Hindlimb muscle (tissue), 1 donor: ENCODE data around the gene CSRNP3. TPM values are rescaled to one million over a fixed set of nuclear protein-coding genes. Genes with fewer than 3 reads are reported as not detected.
A peak's percentile ranks its signal among the peaks of the same experiment; 100 is the strongest.

Source experiments
- DNase-seq: peaks from one replicate; pipeline ENCODE4 v3.0.0-alpha.2; 2013
- polyA plus RNA-seq: library from polyadenylated mRNA; unstranded; fragments of 120-200 nt; gene quantifications from one replicate; pipeline ENCODE4 v1.2.1, GENCODE V29; 2013; ENCODE audit not compliant: insufficient read length

Gene CSRNP3
- polyA plus RNA-seq, 1 donor, result 11.2 TPM

DNA sequence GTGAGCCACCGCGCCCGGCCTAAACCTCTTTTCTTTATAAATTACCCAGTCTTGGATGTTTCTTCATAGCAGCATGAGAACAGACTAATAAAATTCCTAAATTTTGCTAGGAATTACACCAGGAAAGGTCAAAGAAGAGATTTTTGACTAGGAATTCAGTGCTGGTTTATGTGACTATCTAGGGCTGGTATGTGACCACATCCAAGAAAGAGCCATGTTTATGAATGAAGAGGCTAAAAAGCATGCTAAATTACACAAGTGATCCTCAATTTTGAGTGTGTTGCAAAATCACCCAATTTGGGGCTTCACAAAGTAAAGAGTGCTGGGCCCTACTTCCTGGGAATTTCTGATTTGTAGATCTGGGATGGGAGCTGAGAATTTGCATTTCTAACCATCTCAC lies 123.6 kb downstream of the CSRNP3 start:
- no peak for DNase-seq

DNA sequence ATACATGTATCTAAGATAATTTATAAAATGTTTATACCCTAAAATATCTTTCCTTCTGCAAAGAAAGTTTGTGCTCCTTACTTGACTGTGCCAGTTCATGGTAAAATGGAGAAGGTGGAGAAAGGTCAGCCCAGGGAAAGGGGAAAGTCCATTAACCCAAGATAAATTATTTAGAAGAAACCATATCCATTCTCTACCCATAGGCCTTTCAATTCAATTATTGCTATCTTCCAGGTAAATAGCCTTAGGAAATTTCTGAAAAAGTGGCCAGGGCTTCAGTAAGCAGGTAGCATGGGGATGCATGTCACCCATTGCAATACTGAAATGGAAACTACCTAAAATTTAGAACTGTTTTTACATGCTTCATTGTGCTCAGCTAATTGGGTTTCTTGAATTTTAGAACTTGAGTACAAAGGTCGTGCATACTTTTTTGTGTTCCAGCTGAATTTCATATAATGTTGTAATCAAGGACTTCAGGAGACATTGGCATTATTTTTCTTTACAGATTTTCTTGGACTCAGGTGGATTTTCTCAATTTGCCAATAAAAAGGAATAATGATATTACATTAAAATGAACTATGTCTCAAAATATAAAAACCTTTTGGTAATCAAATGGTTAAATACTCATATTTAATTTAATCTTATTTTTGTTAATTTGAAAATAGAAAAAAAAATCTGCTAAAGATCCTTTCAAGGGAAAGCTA lies 124.9 kb downstream of the CSRNP3 start:
- DNase-seq, result no peak

GRCh38 chr2:165594935-165595255 lies 125.4 kb downstream of the CSRNP3 start:
- no peak for DNase-seq

DNA sequence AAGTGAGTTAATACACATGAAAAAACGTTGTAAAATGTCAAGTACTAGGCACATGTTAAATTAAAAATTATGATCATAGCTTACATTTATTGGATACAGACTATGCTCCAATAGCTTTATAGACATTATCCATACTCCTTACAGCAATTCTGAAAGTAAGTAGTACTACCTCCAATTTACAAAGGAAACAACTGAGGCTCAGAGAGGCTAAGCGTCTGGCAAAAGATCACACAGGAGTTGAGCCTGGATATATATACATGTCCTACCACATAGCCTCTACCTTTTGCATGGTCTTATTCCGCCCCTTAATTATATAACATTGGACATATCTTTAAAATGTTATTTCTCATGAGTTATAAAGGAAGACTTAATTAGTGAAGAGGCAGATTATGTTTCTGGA lies 127.3 kb downstream of the CSRNP3 start:
- DNase-seq, result no peak

GRCh38 chr2:165601065-165601830 lies 131.8 kb downstream of the CSRNP3 start:
- no peak for DNase-seq

GRCh38 chr2:165601928-165602521 lies 132.5 kb downstream of the CSRNP3 start:
- no peak for DNase-seq

DNA sequence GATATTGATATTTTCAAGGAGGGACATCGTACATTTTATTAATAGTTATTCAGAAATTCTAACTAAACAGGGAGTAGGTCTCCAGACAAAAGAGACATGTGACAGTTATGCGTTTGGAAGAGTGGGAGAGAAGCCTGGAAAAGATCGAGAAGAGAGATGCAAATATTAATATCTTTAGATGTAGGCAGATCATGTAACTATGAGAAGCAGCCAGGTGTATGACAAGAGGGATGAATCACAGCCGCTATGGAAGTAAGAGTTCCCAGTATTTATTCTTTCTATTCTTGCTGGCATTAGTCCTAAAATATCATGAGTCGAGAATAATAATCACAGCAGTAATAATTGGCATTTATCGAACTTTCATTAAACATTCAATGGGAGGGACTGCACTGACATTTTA lies 140.2 kb downstream of the CSRNP3 start:
- DNase-seq, result no peak

- DNase-seq, result no peak
Observed at GRCh38 chr2:165610591-165611029, 141.1 kb downstream of the CSRNP3 start.

DNA sequence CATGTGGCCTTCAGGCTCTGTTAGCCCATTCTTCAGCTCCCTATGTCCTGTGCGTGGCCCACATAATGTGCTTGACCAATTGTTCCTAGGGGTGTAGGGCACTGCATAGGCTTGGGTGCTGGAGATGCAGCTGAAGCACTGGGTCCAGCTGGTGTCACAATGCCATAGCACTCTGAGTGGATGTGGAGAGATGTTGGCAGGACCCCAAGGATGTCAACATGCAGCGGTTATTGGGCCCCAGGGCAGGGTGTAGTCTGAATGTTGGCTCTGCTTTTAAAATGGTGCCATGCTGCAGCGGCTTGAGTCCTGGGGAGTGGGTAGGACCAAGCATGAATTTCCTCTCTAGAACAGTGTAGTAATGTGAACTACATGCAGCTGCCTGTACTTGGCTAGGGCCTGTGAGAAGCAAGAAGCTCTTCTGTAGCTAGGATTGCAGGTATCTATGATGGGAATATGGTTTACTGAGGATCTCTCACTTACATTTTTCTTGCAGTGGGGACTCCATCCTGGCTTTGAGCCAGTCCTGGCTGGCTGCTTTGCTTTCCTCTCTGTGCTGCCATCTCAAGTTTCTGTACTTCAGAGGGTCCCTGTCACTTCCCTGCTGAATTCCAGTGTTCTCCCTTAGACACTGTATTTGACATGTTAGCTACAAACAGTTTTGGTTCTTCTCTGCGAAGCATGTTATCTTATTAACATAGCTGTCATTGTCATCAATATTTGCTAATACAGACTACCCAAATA lies 148.4 kb downstream of the CSRNP3 start:
- no peak for DNase-seq

DNA sequence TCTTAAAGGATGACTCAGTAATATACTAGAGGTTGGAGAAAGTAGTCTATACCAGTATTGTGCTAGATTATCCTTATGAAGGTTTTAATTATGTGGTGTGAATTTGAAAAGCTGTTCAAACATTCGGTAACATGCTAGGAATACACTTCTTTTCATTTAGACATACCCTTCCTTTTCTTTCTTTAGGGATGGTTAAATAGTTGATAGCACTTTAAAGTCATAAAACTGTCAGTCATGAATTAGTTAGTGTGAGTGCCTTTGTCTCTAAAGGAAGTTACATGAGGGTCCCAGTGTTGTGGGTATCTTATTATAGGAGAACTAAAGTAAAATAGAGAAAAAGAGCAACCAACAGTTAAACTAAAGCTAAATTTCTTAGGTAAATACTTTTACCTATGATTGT lies 149.3 kb downstream of the CSRNP3 start:
- DNase-seq, result no peak

DNA sequence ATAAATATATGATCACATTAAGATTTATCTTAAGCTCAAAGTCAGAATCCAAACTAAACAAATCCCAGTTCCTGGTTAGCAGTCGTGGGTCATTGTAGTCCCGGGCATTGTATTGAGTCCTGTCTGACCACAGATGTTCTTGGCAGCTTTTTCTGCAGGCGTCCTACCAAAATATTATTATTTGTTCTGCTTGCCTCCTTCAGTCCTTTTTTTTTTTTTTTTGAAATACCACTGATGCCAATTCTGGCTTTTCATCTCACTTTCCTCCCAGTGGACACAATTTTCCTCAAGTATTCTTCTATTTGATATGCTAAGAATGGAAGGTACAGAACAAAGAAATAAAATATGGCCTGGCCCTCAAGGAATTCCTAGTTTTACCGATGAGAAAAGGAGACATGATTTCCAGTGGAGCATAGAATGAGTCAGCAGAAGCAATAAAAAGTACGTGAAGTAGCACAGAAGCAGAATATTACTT lies 151.6 kb downstream of the CSRNP3 start:
- DNase-seq, result peak; percentile 21

DNA sequence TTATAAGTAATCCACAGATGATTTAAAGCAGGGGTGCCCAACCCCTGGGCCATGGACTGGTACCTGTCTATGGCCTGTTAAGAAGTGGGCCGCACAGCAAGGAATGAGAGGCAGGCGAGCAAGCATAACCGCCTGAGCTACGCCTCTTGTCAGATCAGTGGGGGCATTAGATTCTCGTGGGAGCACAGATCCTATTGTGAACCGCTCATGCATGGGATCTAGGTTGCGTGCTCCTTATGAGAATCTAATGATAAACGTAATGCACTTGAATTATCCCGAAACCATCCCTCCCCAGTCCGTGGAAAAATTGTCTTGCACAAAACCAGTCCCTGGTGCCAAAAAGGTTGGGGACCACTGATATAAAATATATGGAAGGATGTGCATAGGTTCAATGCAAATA lies 153.7 kb downstream of the CSRNP3 start:
- DNase-seq, result no peak

DNA sequence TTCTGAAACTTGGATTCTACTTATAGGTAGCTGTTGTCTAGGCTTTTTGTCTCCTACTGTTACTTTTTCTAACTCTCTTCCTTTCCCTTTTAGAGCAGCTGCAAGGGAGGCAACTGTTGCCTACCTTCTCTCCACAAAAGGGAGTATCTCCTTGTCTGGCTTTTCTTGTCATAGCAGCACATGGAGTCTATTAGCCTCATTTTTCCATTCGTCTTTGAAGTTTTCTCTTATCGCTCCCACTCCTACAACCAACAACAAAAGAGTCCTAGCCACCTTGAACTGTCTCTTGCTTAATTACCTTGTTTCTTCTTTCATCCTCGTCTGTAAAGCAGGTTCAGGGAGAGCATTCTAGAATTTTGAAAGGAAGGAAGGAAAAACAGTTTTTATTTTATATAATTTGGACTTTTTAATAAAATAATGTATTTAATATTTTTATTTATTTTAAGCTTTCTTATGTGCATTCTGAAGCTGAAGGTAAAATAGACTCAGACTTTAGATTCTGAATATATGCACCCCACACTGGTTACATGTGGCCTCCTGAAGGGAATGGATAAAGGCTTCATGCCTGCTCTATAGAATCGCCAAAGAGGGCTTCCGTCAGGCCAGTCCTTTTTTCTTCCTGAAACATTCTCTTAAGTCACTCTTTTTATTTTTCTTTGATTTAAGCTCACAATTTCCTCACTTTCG lies 154.4 kb downstream of the CSRNP3 start:
- no peak for DNase-seq

DNA sequence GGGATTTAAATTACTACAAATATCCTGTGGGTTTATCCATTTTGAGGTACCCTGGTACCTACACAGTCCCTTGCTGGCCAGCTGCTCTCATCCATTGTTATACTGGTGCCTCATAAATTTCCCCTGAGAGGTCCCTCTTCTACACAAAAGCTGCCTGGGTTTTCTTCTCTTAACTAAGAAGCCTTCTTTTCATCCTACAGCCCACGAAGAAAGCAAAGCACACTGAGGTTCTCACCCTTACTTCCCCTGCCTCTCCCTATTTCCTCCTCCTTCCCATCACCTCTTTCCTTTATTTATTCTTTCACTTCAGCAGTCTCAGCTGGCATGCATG lies 154.9 kb downstream of the CSRNP3 start:
- no peak for DNase-seq

DNA sequence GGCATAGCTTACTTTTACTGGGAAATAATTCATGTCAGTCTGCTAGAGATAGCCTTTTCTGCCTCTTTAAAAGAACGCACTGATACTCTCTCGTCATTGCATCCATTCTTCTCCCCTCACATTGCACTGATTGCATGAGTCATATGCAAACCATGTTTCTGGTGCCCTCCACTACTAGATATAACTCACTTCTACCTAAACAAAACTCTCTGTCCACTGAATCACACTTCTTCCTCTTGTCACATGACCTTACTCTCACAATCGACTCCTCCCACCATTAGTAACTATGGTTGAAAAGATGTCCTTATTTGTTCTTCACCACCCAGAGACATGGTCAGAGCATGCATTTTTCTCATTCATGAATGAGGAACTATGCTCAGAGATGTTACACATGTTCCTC lies 158.0 kb downstream of the CSRNP3 start:
- DNase-seq, result no peak

DNA sequence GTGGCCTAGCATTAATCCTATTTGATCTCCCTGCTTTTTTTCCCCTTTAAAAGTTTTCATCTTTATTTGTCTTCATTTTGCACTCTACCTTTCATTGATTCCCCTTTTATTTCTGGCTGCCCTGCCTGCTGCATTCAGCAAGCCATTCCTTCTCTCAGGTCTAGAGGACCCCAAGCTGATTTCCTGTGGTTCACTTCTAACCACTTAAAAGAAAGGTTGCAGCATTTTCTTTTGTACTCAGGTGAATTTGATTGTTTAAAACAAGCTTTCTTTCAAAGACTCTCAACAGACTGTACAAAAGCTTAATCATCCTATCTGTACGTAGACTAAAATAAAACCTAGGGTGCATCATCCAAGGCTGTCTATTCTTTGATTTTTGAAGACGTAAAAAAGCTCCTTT lies 160.3 kb downstream of the CSRNP3 start:
- DNase-seq, result no peak

- no peak for DNase-seq
Observed at GRCh38 chr2:165630236-165630635, 160.7 kb downstream of the CSRNP3 start.

GRCh38 chr2:165631089-165631488 lies 161.6 kb downstream of the CSRNP3 start:
- no peak for DNase-seq

DNA sequence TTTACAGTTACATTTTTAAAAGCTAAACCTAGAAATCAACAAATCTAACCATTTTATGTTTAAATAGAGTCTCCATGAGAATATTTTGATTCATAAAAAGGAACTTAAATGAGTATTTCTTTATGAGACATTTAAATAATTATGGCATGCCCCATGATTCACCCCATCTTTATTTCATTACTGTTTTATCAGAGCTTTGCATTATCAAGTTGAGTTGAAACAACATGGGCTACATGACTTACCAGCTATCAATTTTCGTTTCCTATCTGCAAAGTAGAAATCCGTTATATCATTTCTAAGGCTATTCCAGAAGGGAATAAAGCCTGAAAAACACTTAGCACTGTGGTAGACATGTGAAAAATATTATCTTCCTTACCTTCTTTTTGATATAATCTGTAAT lies 163.1 kb downstream of the CSRNP3 start:
- no peak for DNase-seq

DNA sequence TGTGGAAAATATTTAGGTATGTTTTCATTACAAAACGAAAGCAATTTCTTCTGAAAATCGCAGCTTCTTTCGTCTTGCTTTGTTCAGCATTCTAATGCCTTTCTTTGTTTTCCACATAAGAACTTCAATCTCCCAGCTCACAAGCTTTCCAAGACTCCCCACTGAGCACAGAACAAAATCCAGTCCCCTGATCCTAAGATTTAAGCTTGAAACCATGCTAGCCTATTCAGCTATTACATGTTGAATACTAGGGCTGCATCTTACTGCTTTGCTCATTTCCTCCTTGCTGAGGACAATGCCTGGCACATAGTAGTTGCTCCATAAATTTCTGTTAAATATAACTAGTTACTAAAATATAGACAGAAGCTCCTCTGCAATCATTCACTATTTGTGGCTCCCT lies 163.9 kb downstream of the CSRNP3 start:
- no peak for DNase-seq

GRCh38 chr2:165634282-165634681 lies 164.8 kb downstream of the CSRNP3 start:
- no peak for DNase-seq

DNA sequence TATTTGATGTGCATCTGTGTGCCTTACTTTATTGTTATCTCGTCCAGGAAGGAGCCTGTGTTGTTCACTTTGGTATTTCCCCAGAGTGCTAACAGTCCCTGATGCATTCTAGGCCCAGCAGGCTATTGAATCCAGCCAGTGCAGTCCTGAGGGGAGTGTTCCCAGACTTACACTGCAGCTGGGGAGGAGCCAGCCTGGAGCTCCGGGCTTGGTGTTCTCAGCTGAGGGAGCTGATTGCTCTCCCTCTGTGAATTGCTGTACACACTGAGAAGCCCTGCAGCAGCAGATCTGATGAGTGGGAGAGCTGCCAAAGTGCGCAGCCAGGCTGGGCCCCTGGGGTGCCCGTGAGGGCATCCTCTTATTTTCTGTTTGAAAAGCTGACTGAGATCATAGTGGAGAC lies 165.4 kb downstream of the CSRNP3 start:
- DNase-seq, result no peak

- DNase-seq, result no peak
Observed at GRCh38 chr2:165635532-165635931, 166.0 kb downstream of the CSRNP3 start.
